Fibroblast of lung (primary cell): ENCODE data around the gene ARL9. TPM values are rescaled to one million over a fixed set of nuclear protein-coding genes. Genes with fewer than 3 reads are reported as not detected.

Experiments used
- DNase-seq, 2 donors: peaks; one replicate each; pipeline versions ENCODE4 v3.0.0 to v3.0.0-alpha.2; 2010; ENCODE audit warnings: low read depth in 2 of 2
- H2AFZ ChIP-seq: 2 replicates; pipeline ENCODE4 v1.5.1; 2012; ENCODE audit warnings: low read length, control low read depth, inconsistent platforms
- H3K27ac ChIP-seq: 2 replicates; pipeline ENCODE4 v1.5.1; 2011; ENCODE audit warnings: low read length, control low read depth; ENCODE audit not compliant: insufficient read depth
- H3K27me3 ChIP-seq: 2 replicates; pipeline ENCODE4 v1.5.1; 2011; ENCODE audit warnings: mild to moderate bottlenecking, low read length; ENCODE audit not compliant: control insufficient read depth, insufficient read depth
- H3K36me3 ChIP-seq: 2 replicates; pipeline ENCODE4 v1.5.1; 2011; ENCODE audit warnings: low read length; ENCODE audit not compliant: control insufficient read depth, insufficient read depth
- H3K4me1 ChIP-seq: 2 replicates; pipeline ENCODE4 v1.5.1; 2011; ENCODE audit warnings: low read length; ENCODE audit not compliant: control insufficient read depth, insufficient read depth; ENCODE audit errors: extremely low read depth
- H3K4me2 ChIP-seq: 2 replicates; pipeline ENCODE4 v1.5.1; 2011; ENCODE audit warnings: low read length, control low read depth; ENCODE audit not compliant: insufficient read depth; ENCODE audit errors: extremely low read depth
- H3K4me3 ChIP-seq, 4 experiments: fragments of 200-600 bp in 1 of 4; sonication (generic) in 1 of 4; replicated peaks in 1 of 4; 2 replicates each; pipeline ENCODE4 v1.5.1; 2011 to 2016; ENCODE audit warnings: low read length in 4 of 4, low read depth in 3 of 4, mild to moderate bottlenecking in 3 of 4, control low read depth in 2 of 4, inconsistent platforms in 1 of 4, mixed read lengths in 1 of 4; ENCODE audit not compliant: insufficient read depth in 1 of 4; ENCODE audit errors: control extremely low read depth in 1 of 4
- H3K79me2 ChIP-seq: 2 replicates; pipeline ENCODE4 v1.5.1; 2012; ENCODE audit warnings: mild to moderate bottlenecking, low read length, inconsistent platforms; ENCODE audit not compliant: control insufficient read depth, insufficient read depth
- H3K9ac ChIP-seq: 2 replicates; pipeline ENCODE4 v1.5.1; 2011; ENCODE audit warnings: mild to moderate bottlenecking, low read length, control low read depth; ENCODE audit not compliant: insufficient read depth
- H3K9me3 ChIP-seq: 2 replicates; pipeline ENCODE4 v1.5.1; 2012; ENCODE audit warnings: low read depth, low read length; ENCODE audit not compliant: control insufficient read depth, insufficient read depth
- H4K20me1 ChIP-seq: 2 replicates; pipeline ENCODE4 v1.5.1; 2011; ENCODE audit warnings: low read length; ENCODE audit not compliant: control insufficient read depth, insufficient read depth; ENCODE audit errors: extremely low read depth
- EZH2 ChIP-seq: IDR thresholded peaks from 2 replicates; pipeline ENCODE4 v1.5.1; 2012; ENCODE audit warnings: low read length, control low read depth, mild to moderate bottlenecking; ENCODE audit errors: missing control alignments
- polyA plus RNA-seq, 2 donors: library from polyadenylated mRNA; depleted of rRNA in 1 of 2; stranded (reverse) in 1 of 2; unstranded in 1 of 2; fragments of >200 nt; gene quantifications; 2 replicates each; pipeline ENCODE4 v1.2.1, GENCODE V29; 2011 to 2012; ENCODE audit warnings: missing spikeins in 1 of 2
- total RNA-seq: library from RNA; depleted of rRNA; stranded (reverse); fragments of >200 nt; gene quantifications from 2 replicates; pipeline ENCODE4 v1.2.1, GENCODE V29; 2014
- TF ChIP-seq, protein P1 (sequence below), 2 donors: IDR thresholded peaks in 1 of 2; conservative IDR thresholded peaks in 1 of 2; 1 replicate in 1 of 2; 2 replicates in 1 of 2; pipeline ENCODE4 v1.5.1; 2011 to 2012; ENCODE audit warnings: low read length in 2 of 2, control low read depth in 1 of 2, inconsistent platforms in 1 of 2, low read depth in 1 of 2, mild to moderate bottlenecking in 1 of 2

Gene ARL9
- total and polyA plus RNA-seq, 2 donors (not counting 1 experiment from before 2014, with no cell fraction given) = 0.62 to 0.83 TPM

DNA sequence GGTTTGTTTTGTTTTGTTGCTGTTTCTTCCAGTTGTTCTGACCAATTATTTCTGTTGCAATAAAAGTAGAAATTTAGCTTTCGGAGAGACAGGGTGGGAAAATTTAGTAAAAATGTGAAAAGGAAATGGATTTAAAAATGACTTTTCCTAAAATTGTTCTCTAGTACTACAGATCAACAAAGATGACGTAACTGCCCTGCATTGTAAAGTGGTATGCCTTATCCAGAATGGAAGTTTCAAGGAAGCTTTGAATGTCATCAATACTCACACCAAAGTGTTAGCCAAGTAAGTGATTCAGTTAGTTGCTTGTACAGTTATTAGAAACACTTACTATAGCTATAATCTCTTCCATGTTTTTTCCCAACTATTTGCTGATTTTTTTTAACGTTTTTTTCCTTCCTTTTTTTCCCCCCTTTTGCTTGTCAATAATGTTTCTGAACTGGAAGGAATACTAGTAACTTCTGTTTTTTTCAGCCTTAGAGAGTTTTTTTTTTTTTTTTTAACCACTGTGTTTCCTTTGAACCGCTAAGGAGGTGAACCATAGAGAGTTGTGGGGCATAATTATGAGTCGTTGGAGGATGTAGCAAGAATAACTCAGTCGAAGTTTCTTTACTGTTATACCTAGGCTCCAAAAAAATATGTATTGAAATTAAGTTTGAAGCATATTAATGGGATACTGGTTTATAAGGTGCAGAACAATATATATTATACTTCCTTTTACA lies 35.9 kb upstream of the ARL9 start:
- H3K4me1 ChIP-seq = peaks cover 2% of the 10 kb centered on the region
- H3K9ac ChIP-seq = no peak overlapping the region
- H3K36me3 ChIP-seq = peaks cover 7% of the 10 kb centered on the region
- no peaks in the 10 kb centered on the region for H4K20me1 ChIP-seq
- H2AFZ ChIP-seq = no peak overlapping the region
- H3K4me3 ChIP-seq = peak overlapping the region in 1 of 4 experiments; percentile 97
- no peaks in the 10 kb centered on the region for H3K27me3 ChIP-seq
- peak overlapping the region; percentile 11 for H3K4me2 ChIP-seq
- H3K27ac ChIP-seq = no peak overlapping the region
- H3K79me2 ChIP-seq = peaks cover 46% of the 10 kb centered on the region
- no peaks in the 10 kb centered on the region for H3K9me3 ChIP-seq
- no peak for TF ChIP-seq EZH2
- TF ChIP-seq, protein P1, sequence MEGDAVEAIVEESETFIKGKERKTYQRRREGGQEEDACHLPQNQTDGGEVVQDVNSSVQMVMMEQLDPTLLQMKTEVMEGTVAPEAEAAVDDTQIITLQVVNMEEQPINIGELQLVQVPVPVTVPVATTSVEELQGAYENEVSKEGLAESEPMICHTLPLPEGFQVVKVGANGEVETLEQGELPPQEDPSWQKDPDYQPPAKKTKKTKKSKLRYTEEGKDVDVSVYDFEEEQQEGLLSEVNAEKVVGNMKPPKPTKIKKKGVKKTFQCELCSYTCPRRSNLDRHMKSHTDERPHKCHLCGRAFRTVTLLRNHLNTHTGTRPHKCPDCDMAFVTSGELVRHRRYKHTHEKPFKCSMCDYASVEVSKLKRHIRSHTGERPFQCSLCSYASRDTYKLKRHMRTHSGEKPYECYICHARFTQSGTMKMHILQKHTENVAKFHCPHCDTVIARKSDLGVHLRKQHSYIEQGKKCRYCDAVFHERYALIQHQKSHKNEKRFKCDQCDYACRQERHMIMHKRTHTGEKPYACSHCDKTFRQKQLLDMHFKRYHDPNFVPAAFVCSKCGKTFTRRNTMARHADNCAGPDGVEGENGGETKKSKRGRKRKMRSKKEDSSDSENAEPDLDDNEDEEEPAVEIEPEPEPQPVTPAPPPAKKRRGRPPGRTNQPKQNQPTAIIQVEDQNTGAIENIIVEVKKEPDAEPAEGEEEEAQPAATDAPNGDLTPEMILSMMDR (conservative IDR thresholded peaks at IDR 0.05 in 1 of 2, IDR thresholded peaks at IDR 0.05 in 1 of 2; ENCODE audit: low read depth in 1 of 2, low read length in 2 of 2) = no peak
- DNase-seq = no peak

DNA sequence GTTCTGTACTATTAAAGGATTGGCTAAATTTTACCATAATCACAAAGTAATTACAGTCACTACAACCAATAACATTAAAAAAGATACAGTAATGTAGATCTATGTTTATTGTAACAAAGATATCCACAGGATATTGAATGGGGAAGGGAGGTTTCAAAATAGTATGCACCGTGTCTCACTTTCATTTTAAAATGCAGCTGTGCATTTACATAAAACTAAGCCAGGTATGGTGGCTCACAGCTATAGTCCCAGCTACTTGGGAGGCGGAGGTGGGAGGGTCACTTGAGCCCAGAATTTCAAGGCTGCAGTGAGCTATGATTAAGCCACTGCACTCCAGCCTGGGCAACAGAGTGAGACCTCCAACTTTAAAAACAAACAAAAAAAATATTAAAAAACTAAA lies 29.7 kb upstream of the ARL9 start:
- Histone ChIP-seq H3K9ac (no peak overlapping the region), H4K20me1 (no peaks in the 10 kb centered on the region), H3K4me1 (no peaks in the 10 kb centered on the region), H3K4me3 (no peak overlapping the region), H3K9me3 (no peaks in the 10 kb centered on the region), H3K27me3 (no peaks in the 10 kb centered on the region), H2AFZ (no peak overlapping the region), H3K27ac (no peak overlapping the region), H3K36me3 (peaks cover 9% of the 10 kb centered on the region), H3K4me2 (no peak overlapping the region), H3K79me2 (no peaks in the 10 kb centered on the region)
- TF ChIP-seq, protein P1 (conservative IDR thresholded peaks at IDR 0.05 in 1 of 2, IDR thresholded peaks at IDR 0.05 in 1 of 2; ENCODE audit: low read depth in 1 of 2, low read length in 2 of 2) = no peak
- TF ChIP-seq EZH2 = no peak
- DNase-seq = no peak

DNA sequence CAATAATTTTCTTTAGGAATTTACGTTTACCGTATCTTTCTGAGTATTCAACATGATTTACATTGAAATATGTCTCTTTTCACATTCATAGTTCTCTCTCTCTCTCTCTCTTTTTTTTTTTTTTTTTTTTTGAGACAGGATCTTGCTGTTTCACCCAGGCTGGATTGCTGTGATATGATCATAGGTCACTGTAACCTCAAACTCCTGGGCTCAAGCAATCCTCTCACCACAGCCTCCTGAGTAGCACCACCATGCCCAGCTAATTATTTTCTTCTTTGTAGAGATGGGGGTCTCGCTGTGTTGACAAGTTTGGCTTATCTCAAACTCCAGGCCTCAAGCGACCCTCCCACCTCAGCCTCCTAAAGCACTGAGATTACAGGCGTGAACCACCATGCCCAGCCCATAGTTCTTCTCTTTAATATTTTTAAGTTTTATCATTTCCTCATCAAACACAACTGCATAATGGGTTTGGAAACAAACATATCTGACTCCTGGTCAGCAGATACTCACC lies 28.3 kb upstream of the ARL9 start:
- H3K79me2 ChIP-seq = no peaks in the 10 kb centered on the region
- no peaks in the 10 kb centered on the region for H3K9me3 ChIP-seq
- H3K4me1 ChIP-seq = no peaks in the 10 kb centered on the region
- H3K4me3 ChIP-seq = no peak overlapping the region
- TF ChIP-seq, protein P1 (conservative IDR thresholded peaks at IDR 0.05 in 1 of 2, IDR thresholded peaks at IDR 0.05 in 1 of 2; ENCODE audit: low read depth in 1 of 2, low read length in 2 of 2) = no peak
- no peak for TF ChIP-seq EZH2
- no peak for DNase-seq
- no peak overlapping the region for H3K4me2 ChIP-seq
- no peak overlapping the region for H3K9ac ChIP-seq
- no peak overlapping the region for H2AFZ ChIP-seq
- no peaks in the 10 kb centered on the region for H3K27me3 ChIP-seq
- H3K27ac ChIP-seq = no peak overlapping the region
- H3K36me3 ChIP-seq = peaks cover 4% of the 10 kb centered on the region
- no peaks in the 10 kb centered on the region for H4K20me1 ChIP-seq
